ENCODE data around the gene MPPED2. TPM values are rescaled to one million over a fixed set of nuclear protein-coding genes. Genes with fewer than 3 reads are reported as not detected.

MPPED2 gene
- total RNA-seq, 1 donor from 2014 or later, result 25.9 TPM

DNA sequence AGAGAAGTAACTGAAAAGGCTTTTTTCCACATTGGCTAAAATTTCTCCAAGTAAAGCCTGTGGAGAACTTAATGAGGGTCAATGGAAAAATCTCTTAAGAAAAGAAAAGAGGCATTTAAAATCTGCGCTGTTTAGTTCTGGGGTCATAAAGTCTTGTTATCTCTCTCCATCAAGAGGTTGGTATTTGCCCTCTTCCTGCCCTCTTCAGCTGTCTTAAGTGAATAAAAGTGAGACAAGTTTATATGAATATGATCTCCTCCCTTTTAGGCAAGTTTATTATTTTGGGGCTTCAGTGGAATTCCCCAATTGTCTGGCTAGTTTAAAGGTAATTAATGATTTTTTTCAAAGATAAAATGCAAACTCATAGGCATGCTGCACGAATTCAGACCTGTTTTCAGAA lies 173.6 kb downstream of the MPPED2 start:
- Mint-ChIP-seq H3K36me3 (ENCODE audit: insufficient read depth) (peaks cover 2% of the 10 kb centered on the region), H3K4me3 (ENCODE audit: low read depth) (no peak overlapping the region), H3K27ac (no peak overlapping the region), H3K27me3 (no peaks in the 10 kb centered on the region), H3K9me3 (ENCODE audit: low read depth) (no peaks in the 10 kb centered on the region), H3K4me1 (ENCODE audit: low read depth) (peaks cover 22% of the 10 kb centered on the region)
- DNase-seq (ENCODE audit: low spot score, unreplicated experiment), result no peak
- TF ChIP-seq, protein P1, sequence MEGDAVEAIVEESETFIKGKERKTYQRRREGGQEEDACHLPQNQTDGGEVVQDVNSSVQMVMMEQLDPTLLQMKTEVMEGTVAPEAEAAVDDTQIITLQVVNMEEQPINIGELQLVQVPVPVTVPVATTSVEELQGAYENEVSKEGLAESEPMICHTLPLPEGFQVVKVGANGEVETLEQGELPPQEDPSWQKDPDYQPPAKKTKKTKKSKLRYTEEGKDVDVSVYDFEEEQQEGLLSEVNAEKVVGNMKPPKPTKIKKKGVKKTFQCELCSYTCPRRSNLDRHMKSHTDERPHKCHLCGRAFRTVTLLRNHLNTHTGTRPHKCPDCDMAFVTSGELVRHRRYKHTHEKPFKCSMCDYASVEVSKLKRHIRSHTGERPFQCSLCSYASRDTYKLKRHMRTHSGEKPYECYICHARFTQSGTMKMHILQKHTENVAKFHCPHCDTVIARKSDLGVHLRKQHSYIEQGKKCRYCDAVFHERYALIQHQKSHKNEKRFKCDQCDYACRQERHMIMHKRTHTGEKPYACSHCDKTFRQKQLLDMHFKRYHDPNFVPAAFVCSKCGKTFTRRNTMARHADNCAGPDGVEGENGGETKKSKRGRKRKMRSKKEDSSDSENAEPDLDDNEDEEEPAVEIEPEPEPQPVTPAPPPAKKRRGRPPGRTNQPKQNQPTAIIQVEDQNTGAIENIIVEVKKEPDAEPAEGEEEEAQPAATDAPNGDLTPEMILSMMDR (IDR thresholded peaks at IDR 0.05; ENCODE audit: unreplicated experiment), result no peak

DNA sequence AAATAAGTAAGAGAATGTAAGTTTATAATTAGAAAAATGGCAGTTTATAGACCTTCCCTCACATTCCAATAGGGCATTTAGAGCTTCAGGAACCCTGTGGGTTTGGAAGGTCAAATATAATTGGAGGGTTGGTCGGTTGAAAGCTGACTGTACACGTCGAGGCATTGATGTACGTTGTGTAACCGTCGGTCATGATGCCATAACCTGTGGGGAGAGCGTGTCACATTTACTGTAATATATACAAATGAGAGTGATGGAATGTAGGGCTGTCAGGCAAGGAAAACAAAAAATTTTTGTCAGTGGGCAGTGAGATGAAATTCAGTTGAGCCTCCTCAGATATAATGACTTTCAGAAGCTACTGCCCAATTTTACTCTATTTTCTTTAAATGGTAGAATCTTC lies 174.8 kb downstream of the MPPED2 start:
- H3K27me3 Mint-ChIP-seq, result no peaks in the 10 kb centered on the region
- DNase-seq (ENCODE audit: low spot score, unreplicated experiment), result no peak
- H3K27ac Mint-ChIP-seq, result no peak overlapping the region
- no peak overlapping the region for H3K4me3 Mint-ChIP-seq (ENCODE audit: low read depth)
- peaks cover 2% of the 10 kb centered on the region for H3K36me3 Mint-ChIP-seq (ENCODE audit: insufficient read depth)
- no peaks in the 10 kb centered on the region for H3K9me3 Mint-ChIP-seq (ENCODE audit: low read depth)
- TF ChIP-seq, protein P1 (IDR thresholded peaks at IDR 0.05; ENCODE audit: unreplicated experiment), result no peak
- peaks cover 31% of the 10 kb centered on the region for H3K4me1 Mint-ChIP-seq (ENCODE audit: low read depth)

DNA sequence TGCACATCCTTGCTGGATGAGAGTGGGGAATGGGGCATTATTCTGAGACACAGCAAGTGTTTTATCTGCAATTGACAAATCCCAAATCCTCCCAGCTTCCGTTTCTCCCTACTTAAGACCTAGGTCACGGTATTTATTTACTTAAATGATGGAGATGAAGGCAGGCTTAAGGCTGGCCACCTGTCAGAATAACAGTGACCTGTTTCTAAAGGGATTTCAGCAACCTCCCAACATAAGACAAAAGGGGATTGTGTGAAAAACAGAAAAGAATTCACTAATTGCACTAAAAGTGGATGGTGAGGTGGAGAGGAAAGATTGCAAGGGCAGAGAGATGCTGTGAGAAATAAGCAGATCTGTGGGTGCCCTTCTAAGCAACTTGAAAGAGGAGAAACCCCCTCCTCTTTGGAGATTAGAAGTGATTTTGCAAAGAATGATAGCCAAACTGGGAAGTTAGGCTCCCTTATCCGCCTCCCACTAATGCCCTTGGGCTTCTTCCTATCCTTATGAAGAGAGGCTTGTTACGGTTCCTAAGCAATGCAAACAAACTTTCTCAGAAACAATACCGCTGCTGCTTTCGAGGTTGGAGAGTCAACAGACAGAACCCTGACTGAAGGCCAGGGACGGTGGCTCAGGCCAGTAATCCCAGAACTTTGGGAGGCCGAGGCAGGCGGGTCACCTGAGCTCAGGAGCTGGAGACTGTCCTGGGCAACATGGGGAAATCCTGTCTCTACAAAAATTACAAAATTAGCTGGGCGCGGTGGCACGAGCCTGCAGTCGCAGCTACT lies 179.0 kb downstream of the MPPED2 start:
- DNase-seq (ENCODE audit: low spot score, unreplicated experiment), result no peak
- TF ChIP-seq, protein P1 (IDR thresholded peaks at IDR 0.05; ENCODE audit: unreplicated experiment), result no peak
- Mint-ChIP-seq H3K9me3 (ENCODE audit: low read depth) (no peaks in the 10 kb centered on the region), H3K27me3 (no peaks in the 10 kb centered on the region), H3K27ac (no peak overlapping the region), H3K4me1 (ENCODE audit: low read depth) (peaks cover 29% of the 10 kb centered on the region), H3K36me3 (ENCODE audit: insufficient read depth) (peaks cover 5% of the 10 kb centered on the region), H3K4me3 (ENCODE audit: low read depth) (no peak overlapping the region)

DNA sequence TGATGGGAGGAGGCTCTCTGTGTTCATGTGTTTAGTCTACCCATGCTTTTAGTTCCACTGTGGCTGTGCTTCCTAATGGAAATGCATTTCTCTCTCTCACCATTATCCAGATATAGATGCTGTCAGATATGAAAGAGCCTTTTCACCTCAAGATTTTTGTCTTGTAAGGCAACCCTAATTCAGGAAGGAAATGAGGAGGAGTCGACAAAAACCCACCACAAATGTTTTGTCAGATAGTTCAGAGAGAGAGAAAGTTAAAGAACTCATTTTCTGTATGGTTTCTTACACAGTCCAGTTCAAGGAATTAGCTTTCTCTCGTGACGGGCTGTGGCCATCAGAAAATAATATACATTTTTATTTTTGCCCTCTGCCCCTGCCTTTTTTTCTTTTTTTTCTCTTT lies 180.8 kb downstream of the MPPED2 start:
- Mint-ChIP-seq H3K4me1 (ENCODE audit: low read depth) (peaks cover 29% of the 10 kb centered on the region), H3K9me3 (ENCODE audit: low read depth) (no peaks in the 10 kb centered on the region), H3K4me3 (ENCODE audit: low read depth) (no peak overlapping the region), H3K36me3 (ENCODE audit: insufficient read depth) (peaks cover 5% of the 10 kb centered on the region), H3K27ac (no peak overlapping the region), H3K27me3 (no peaks in the 10 kb centered on the region)
- TF ChIP-seq, protein P1 (IDR thresholded peaks at IDR 0.05; ENCODE audit: unreplicated experiment), result no peak
- no peak for DNase-seq (ENCODE audit: low spot score, unreplicated experiment)

DNA sequence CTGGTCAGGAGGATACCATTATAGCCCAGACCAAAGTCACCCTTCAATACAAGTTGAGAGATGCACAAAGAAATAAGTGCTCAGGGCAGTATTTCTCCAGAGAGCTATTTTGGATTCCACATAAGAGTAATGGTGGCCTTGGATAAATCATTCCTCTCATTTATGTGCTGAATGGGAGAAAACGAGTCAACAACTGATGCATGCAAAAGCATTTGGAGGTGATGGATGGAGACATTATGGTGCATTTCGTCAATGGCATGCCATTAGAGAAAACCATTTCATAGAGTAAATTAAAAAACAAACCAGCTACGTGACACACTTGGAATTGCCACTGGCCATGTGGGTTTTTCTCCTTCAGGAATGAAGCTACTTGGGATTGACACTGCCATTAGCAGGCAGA lies 182.0 kb downstream of the MPPED2 start:
- H3K4me1 Mint-ChIP-seq (ENCODE audit: low read depth), result peaks cover 29% of the 10 kb centered on the region
- no peaks in the 10 kb centered on the region for H3K27me3 Mint-ChIP-seq
- TF ChIP-seq, protein P1 (IDR thresholded peaks at IDR 0.05; ENCODE audit: unreplicated experiment), result no peak
- H3K4me3 Mint-ChIP-seq (ENCODE audit: low read depth), result no peak overlapping the region
- DNase-seq (ENCODE audit: low spot score, unreplicated experiment), result no peak
- peaks cover 3% of the 10 kb centered on the region for H3K36me3 Mint-ChIP-seq (ENCODE audit: insufficient read depth)
- no peaks in the 10 kb centered on the region for H3K9me3 Mint-ChIP-seq (ENCODE audit: low read depth)
- H3K27ac Mint-ChIP-seq, result no peak overlapping the region
